Activated CD8-positive, alpha-beta T cell treated with anti-CD3 and anti-CD28 coated beads for 36 hours (primary cell): Measurements from ENCODE around the gene CFB. TPM values are rescaled to one million over a fixed set of nuclear protein-coding genes. Genes with fewer than 3 reads are reported as not detected.

Experiments
- ATAC-seq: fragments of 200-7000 bp; cut with Tn5 transposase; one replicate; pipeline ENCODE4 v1.10.0; 2021; ENCODE audit warnings: mild to moderate bottlenecking, moderate library complexity
- CTCF ChIA-PET: fragments of 350-600 bp; sonication (Branson Sonifier 250); formaldehyde crosslinking; loops from one replicate; lab custom pipeline; 2021; ENCODE audit warnings: antibody characterized with exemption; lab: Charles Lee
- POLR2A ChIA-PET: fragments of 350-600 bp; sonication (Branson Sonifier 250); formaldehyde crosslinking; loops from one replicate; lab custom pipeline; 2021; ENCODE audit warnings: antibody characterized with exemption; lab: Charles Lee
- DNase-seq: peaks from one replicate; pipeline ENCODE4 v3.0.0-alpha.2; 2020
- H3K27ac Mint-ChIP-seq: one replicate; pipeline ENCODE4 v1.8.0; 2021; ENCODE audit warnings: mild to moderate bottlenecking, mixed read lengths
- H3K27me3 Mint-ChIP-seq: one replicate; pipeline ENCODE4 v1.8.0; 2021; ENCODE audit warnings: mixed read lengths
- H3K36me3 Mint-ChIP-seq: one replicate; pipeline ENCODE4 v1.8.0; 2021; ENCODE audit warnings: low read depth, mixed read lengths
- H3K4me1 Mint-ChIP-seq: one replicate; pipeline ENCODE4 v1.8.0; 2021; ENCODE audit warnings: low read depth, mixed read lengths
- H3K4me3 Mint-ChIP-seq: one replicate; pipeline ENCODE4 v1.8.0; 2021; ENCODE audit warnings: mild to moderate bottlenecking, moderate library complexity, mixed read lengths
- H3K9me3 Mint-ChIP-seq: one replicate; pipeline ENCODE4 v1.8.0; 2021; ENCODE audit warnings: mixed read lengths
- intact Hi-C: fragments of 100-400 bp; cut with micrococcal nuclease; formaldehyde crosslinking; loops from one replicate; pipeline ENCODE4 v1.10.0; 2022
- total RNA-seq, 2 experiments: library from RNA; stranded (reverse); gene quantifications; one replicate each; pipeline ENCODE4 v1.2.3, GENCODE V29; 2021
- TF ChIP-seq, protein P1 (sequence below): fragments of 200-600 bp; IDR thresholded peaks from one replicate; pipeline ENCODE4 v1.8.0; 2022; ENCODE audit warnings: antibody characterized with exemption, mild to moderate bottlenecking

CFB gene
- total RNA-seq, 2 experiments from 2014 or later, result 0.43 to 0.45 TPM

DNA sequence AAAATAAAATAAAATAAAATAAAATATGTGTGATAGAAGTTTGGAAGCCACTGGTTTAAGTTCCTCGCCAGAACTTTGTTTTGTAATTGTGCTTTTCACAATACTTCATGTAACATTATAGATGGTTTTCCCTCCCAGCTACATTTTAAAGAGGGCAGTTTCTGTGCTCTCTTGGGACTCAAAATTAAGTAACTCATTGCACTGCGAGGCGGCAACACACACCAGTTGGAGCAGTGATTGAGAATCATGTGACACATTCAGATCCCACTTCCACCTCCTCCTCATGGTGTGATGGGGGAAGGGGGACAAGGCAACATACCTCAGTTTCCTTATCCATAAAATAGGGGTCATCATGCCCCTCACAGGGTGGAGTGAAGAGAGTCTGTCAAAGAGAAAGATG is 10.9 kb upstream of the CFB start:
- intact Hi-C loops, result no loop called here
- CTCF ChIA-PET, result interaction anchor here (1.1 kb wide), 1 partner anchor 12 kb away, joined by 3 read pairs; no protein-coding TSS in a partner anchor
- no peak for ATAC-seq

DNA sequence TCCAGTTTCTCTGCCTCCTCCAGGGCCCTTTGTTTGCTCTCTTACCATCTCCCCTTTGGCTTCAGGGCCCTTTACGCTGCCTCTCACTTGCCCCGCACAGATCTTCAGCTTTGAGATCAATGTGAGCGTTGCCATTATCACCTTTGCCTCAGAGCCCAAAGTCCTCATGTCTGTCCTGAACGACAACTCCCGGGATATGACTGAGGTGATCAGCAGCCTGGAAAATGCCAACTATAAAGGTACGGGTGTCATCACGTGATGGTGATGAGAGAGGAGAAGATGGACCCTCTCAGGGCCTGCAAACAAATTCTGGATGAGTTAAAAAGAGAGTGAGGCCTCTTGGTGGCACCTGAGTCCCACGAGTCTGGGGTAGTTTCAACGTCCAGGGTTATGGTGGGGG is 10.1 kb upstream of the CFB start:
- Mint-ChIP-seq H3K4me1 (no peaks in the 10 kb centered on the region), H3K27ac (no peak overlapping the region), H3K36me3 (no peaks in the 10 kb centered on the region), H3K27me3 (no peaks in the 10 kb centered on the region), H3K9me3 (no peaks in the 10 kb centered on the region), H3K4me3 (no peak overlapping the region)
- POLR2A ChIA-PET, result interaction anchor here (0.6 kb wide), 2 partner anchors 42 to 111 kb away, joined by 3 read pairs; no protein-coding TSS in a partner anchor
- ATAC-seq (no peak), DNase-seq (no peak)
- CTCF ChIA-PET, result no interaction called here
- intact Hi-C loops, result no loop called here
- TF ChIP-seq, protein P1, sequence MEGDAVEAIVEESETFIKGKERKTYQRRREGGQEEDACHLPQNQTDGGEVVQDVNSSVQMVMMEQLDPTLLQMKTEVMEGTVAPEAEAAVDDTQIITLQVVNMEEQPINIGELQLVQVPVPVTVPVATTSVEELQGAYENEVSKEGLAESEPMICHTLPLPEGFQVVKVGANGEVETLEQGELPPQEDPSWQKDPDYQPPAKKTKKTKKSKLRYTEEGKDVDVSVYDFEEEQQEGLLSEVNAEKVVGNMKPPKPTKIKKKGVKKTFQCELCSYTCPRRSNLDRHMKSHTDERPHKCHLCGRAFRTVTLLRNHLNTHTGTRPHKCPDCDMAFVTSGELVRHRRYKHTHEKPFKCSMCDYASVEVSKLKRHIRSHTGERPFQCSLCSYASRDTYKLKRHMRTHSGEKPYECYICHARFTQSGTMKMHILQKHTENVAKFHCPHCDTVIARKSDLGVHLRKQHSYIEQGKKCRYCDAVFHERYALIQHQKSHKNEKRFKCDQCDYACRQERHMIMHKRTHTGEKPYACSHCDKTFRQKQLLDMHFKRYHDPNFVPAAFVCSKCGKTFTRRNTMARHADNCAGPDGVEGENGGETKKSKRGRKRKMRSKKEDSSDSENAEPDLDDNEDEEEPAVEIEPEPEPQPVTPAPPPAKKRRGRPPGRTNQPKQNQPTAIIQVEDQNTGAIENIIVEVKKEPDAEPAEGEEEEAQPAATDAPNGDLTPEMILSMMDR, result no peak

More for the DNA sequence above, 10.9 kb upstream of the CFB start:
- POLR2A ChIA-PET, result interaction anchor here (0.6 kb wide), 1 partner anchor 41 kb away, joined by 3 read pairs; no protein-coding TSS in a partner anchor
- Mint-ChIP-seq H3K27ac (no peak overlapping the region), H3K4me3 (no peak overlapping the region), H3K36me3 (no peaks in the 10 kb centered on the region), H3K4me1 (no peaks in the 10 kb centered on the region), H3K27me3 (no peaks in the 10 kb centered on the region), H3K9me3 (no peaks in the 10 kb centered on the region)
- TF ChIP-seq, protein P1, result no peak
- DNase-seq, result no peak

DNA sequence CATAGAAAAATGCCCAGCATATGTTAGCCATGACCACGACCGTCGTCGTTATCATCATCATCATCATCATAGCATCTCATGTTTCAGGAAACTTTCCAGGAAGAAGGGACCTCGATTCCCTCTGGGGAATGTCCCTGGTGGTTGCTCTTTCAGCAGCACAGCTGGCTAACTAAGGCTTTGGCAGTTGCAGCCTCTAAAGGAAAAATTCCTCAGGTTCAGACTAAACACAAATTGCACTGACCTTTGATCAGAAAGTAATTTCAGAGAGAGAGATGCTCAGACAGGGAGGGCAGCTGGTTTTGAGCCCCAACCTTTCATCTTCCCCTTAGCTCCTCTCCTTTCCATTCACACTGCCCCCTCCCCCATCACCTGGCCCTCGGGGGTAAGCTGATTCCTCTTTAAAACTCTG is 5.6 kb upstream of the CFB start:
- ATAC-seq, result no peak

DNA sequence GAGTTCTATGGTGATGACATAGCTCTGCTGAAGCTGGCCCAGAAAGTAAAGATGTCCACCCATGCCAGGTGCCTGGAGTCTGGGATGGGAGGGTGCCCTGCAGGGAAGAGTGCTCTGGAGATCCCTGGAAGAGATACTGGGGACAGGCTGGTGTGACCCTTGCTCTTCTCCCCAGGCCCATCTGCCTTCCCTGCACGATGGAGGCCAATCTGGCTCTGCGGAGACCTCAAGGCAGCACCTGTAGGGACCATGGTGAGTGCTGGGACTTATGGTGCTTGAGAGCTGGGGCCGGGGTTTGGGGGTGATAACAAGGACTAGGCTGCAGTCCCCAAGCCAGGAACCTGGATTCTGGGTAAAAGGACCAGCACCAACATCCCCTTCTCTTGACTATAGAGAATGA is 2.2 kb upstream of the CFB start:
- Mint-ChIP-seq H3K27ac (no peak overlapping the region), H3K4me3 (no peak overlapping the region), H3K36me3 (no peaks in the 10 kb centered on the region), H3K4me1 (peaks cover 4% of the 10 kb centered on the region), H3K27me3 (peaks cover 8% of the 10 kb centered on the region), H3K9me3 (no peaks in the 10 kb centered on the region)
- intact Hi-C loops, result no loop called here
- ATAC-seq (no peak), DNase-seq (no peak)
- ChIA-PET POLR2A (interaction anchor here (1.6 kb wide), 1 partner anchor 8 kb away, joined by 7 read pairs; no protein-coding TSS in a partner anchor), CTCF (interaction anchor here (0.9 kb wide), 1 partner anchor 9 kb away, joined by 3 read pairs; no protein-coding TSS in a partner anchor)
- TF ChIP-seq, protein P1, result no peak

More for the DNA sequence above, 5.6 kb upstream of the CFB start:
- no peak for DNase-seq
- POLR2A ChIA-PET, result interaction anchor here (0.6 to 1.5 kb wide), 3 partner anchors 15 to 139 kb away, joined by 3 to 4 read pairs (median 3); no protein-coding TSS in a partner anchor
- Mint-ChIP-seq H3K36me3 (no peaks in the 10 kb centered on the region), H3K27ac (no peak overlapping the region), H3K27me3 (peaks cover 8% of the 10 kb centered on the region), H3K4me3 (no peak overlapping the region), H3K9me3 (no peaks in the 10 kb centered on the region), H3K4me1 (no peaks in the 10 kb centered on the region)
- intact Hi-C loops, result no loop called here
- CTCF ChIA-PET, result interaction anchor here (1.2 to 4.1 kb wide), 2 partner anchors 12 to 108 kb away, joined by 4 to 21 read pairs; no protein-coding TSS in a partner anchor
- TF ChIP-seq, protein P1, result no peak

DNA sequence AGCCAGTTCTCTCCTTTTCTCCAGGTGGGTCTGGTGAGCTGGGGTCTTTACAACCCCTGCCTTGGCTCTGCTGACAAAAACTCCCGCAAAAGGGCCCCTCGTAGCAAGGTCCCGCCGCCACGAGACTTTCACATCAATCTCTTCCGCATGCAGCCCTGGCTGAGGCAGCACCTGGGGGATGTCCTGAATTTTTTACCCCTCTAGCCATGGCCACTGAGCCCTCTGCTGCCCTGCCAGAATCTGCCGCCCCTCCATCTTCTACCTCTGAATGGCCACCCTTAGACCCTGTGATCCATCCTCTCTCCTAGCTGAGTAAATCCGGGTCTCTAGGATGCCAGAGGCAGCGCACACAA is 765 bp upstream of the CFB start:
- peaks cover 4% of the 10 kb centered on the region for H3K4me1 Mint-ChIP-seq
- POLR2A ChIA-PET, result interaction anchor here (0.7 to 1.2 kb wide), 4 partner anchors 13 to 48 kb away, joined by 3 to 4 read pairs (median 4); partner anchors contain the start of genes DXO and EHMT2

More for the DNA sequence above, 765 bp upstream of the CFB start:
- H3K36me3 Mint-ChIP-seq, result no peaks in the 10 kb centered on the region
- TF ChIP-seq, protein P1, result no peak
- CTCF ChIA-PET, result interaction anchor here (0.7 to 0.9 kb wide), 2 partner anchors 12 to 174 kb away, joined by 3 to 4 read pairs; no protein-coding TSS in a partner anchor
- DNase-seq (no peak), ATAC-seq (no peak)
- H3K27ac Mint-ChIP-seq, result no peak overlapping the region
- peaks cover 8% of the 10 kb centered on the region for H3K27me3 Mint-ChIP-seq
- no peak overlapping the region for H3K4me3 Mint-ChIP-seq
- intact Hi-C loops, result no loop called here
- H3K9me3 Mint-ChIP-seq, result no peaks in the 10 kb centered on the region
